ENCODE measurements around the gene RBM22.
A peak's percentile ranks its signal among the peaks of the same experiment; 100 is the strongest.

The RBM22 gene

DNA sequence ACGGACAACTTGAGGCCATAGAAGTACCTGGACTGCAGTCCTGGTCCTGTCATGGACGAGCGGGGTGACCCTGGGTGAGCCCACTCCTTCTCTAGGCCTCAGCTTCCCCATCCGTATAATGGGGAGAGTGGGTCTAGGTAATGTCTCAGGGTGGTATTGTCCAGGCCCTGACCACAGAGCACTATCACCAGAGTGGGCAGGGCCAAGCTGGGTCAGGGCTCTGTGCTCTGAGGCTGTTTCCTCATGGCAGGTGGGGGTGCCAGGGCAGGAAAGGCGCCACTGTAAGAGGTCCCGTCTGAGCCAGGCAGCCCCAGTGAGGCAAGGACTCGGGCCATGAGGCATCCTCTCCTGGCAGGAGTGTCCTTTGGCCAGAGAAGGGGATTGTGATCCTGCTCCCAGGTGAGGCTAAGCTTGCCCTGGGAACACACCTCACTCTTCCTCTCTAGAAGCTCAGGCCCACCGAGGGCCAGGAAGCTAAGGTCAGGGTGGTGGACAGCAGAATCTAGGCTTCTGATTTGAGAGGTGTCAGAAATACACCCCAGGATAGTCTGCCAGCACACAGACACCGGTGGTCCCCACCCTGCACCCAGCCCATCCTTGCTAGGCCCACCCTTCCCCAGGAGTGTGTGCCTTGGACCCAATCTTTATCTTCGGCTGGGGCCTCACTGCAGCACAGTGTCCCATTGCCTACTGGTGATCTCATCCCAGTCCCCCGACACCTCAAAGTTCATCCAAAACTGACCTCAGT lies 41.3 kb downstream of the RBM22 start:
- no peak for DNase-seq (ENCODE audit: low read depth)
- TF ChIP-seq, protein P1, sequence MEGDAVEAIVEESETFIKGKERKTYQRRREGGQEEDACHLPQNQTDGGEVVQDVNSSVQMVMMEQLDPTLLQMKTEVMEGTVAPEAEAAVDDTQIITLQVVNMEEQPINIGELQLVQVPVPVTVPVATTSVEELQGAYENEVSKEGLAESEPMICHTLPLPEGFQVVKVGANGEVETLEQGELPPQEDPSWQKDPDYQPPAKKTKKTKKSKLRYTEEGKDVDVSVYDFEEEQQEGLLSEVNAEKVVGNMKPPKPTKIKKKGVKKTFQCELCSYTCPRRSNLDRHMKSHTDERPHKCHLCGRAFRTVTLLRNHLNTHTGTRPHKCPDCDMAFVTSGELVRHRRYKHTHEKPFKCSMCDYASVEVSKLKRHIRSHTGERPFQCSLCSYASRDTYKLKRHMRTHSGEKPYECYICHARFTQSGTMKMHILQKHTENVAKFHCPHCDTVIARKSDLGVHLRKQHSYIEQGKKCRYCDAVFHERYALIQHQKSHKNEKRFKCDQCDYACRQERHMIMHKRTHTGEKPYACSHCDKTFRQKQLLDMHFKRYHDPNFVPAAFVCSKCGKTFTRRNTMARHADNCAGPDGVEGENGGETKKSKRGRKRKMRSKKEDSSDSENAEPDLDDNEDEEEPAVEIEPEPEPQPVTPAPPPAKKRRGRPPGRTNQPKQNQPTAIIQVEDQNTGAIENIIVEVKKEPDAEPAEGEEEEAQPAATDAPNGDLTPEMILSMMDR (IDR thresholded peaks at IDR 0.05; ENCODE audit: low read depth, low read length, missing control alignments): no peak
- no peak overlapping the region for H3K4me3 ChIP-seq (ENCODE audit: low read depth, low read length)
- in situ Hi-C loops (cut with HindIII; ENCODE audit: low sequenced_read_pairs): loop anchor here (5.0 to 25.0 kb wide), 2 partner anchors 102 to 197 kb away; no protein-coding TSS in a partner anchor

DNA sequence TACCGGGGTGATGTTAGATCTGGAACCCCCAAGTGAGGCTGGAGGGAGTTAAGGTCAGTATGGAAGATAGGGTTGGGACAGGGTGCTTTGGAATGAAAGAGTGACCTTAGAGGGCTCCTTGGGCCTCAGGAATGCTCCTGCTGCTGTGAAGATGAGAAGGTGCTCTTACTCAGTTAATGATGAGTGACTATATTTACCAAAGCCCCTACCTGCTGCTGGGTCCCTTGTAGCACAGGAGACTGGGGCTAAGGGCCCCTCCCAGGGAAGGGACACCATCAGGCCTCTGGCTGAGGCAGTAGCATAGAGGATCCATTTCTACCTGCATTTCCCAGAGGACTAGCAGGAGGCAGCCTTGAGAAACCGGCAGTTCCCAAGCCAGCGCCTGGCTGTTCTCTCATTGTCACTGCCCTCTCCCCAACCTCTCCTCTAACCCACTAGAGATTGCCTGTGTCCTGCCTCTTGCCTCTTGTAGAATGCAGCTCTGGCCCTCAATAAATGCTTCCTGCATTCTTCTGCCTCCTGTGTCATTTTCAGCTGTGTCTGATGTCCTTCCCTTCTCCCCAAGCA lies 42.1 kb downstream of the RBM22 start:
- DNase-seq (ENCODE audit: low read depth): no peak
- TF ChIP-seq, protein P1 (IDR thresholded peaks at IDR 0.05; ENCODE audit: low read depth, low read length, missing control alignments): no peak
- H3K4me3 ChIP-seq (ENCODE audit: low read depth, low read length): no peak overlapping the region
- in situ Hi-C loops (cut with HindIII; ENCODE audit: low sequenced_read_pairs): loop anchor here (5.0 to 25.0 kb wide), 2 partner anchors 101 to 196 kb away; no protein-coding TSS in a partner anchor

DNA sequence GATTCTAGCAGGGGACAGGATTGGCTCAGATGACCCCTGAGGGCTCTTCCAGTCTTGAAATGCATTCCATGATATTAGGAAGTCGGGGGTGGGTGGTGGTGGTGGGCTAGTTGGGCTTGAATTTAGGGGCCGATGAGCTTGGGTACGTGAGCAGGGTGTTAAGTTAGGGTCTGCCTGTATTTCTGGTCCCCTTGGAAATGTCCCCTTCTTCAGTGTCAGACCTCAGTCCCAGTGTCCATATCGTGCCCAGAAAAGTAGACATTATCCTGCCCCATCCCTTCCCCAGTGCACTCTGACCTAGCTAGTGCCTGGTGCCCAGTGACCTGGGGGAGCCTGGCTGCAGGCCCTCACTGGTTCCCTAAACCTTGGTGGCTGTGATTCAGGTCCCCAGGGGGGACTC lies 42.7 kb downstream of the RBM22 start:
- TF ChIP-seq, protein P1 (IDR thresholded peaks at IDR 0.05; ENCODE audit: low read depth, low read length, missing control alignments): no peak
- in situ Hi-C loops (cut with HindIII; ENCODE audit: low sequenced_read_pairs): loop anchor here (5.0 to 25.0 kb wide), 2 partner anchors 101 to 196 kb away; no protein-coding TSS in a partner anchor
- DNase-seq (ENCODE audit: low read depth): no peak
- H3K4me3 ChIP-seq (ENCODE audit: low read depth, low read length): no peak overlapping the region

DNA sequence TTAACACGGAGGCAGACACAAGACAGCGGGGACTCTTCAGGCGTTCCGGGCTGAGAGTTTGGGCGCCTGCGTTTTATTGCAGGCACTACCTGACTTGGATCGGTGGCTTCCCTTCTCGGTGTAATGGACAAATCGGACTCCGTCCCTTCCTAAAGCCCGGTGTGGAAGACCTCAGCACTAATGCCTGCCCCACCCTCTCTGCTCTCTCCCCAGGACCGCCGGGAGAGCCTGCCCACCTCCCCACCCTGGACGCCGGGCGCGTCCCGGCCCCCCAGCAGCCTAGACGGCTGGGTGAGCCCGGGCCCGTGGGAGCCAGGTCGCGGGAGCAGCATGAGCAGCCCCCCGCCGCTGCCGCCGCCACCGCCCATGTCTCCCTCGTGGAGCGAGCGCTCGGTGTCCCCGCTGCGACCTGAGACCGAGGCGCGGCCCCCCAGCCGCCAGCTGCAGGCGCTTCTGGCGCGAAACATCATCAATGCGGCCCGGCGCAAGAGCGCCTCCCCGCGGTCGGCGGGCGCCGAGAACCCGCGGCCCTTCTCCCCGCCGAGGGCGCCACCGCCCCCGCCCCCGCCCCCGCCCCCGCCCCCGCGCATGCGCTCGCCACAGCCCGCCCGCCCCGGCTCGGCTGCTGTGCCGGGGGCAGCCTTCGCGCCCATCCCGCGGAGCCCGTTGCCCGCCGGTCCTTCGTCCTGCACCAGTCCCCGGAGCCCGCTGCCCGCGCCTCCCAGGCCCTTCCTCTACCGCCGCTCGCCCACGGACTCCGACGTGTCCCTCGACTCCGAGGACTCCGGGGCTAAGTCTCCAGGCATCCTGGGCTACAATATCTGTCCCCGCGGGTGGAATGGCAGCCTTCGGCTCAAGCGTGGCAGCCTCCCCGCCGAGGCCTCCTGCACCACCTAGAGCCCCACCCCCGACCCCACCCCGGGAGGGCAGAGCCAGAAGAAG lies 44.4 kb downstream of the RBM22 start:
- TF ChIP-seq, protein P1 (IDR thresholded peaks at IDR 0.05; ENCODE audit: low read depth, low read length, missing control alignments): peak; percentile 55
- H3K4me3 ChIP-seq (ENCODE audit: low read depth, low read length): peak overlapping the region; percentile 45
- no peak for DNase-seq (ENCODE audit: low read depth)
- in situ Hi-C loops (cut with HindIII; ENCODE audit: low sequenced_read_pairs): loop anchor here (5.0 to 25.0 kb wide), 2 partner anchors 99 to 194 kb away; no protein-coding TSS in a partner anchor

DNA sequence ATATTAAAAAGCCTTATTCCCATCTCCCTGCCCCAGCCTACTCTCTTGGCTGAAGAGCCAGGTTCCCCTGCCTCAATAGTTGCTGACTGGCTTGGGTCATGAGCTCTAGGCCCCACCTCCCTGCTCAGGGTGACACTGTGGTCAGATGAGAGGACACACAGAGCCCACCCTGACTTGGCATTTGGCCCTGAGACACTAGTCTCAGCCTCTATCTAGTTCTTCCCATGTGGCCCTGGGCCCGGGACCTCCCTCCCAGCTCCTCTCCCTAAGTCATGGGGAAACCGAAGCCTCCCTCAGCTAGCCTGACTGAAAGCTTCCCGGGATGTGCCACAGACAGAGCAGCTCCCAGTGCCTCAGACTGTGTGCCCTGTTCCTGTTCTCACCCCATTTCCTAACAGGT lies 45.6 kb downstream of the RBM22 start:
- in situ Hi-C loops (cut with HindIII; ENCODE audit: low sequenced_read_pairs): loop anchor here (5.0 to 25.0 kb wide), 2 partner anchors 98 to 193 kb away; no protein-coding TSS in a partner anchor
- TF ChIP-seq, protein P1 (IDR thresholded peaks at IDR 0.05; ENCODE audit: low read depth, low read length, missing control alignments): no peak
- no peak overlapping the region for H3K4me3 ChIP-seq (ENCODE audit: low read depth, low read length)
- no peak for DNase-seq (ENCODE audit: low read depth)
